Endothelial cell of umbilical vein (primary cell): Measurements from ENCODE around the gene TSEN34.

ENCODE experiments used
- CTCF ChIP-seq, 2 donors: IDR thresholded peaks; 1 replicate in 1 of 2; 2 replicates in 1 of 2; pipeline ENCODE4 v1.5.1; 2011; ENCODE audit warnings: low read length in 2 of 2, mild to moderate bottlenecking in 2 of 2, moderate library complexity in 2 of 2, control low read depth in 1 of 2, inconsistent platforms in 1 of 2, low read depth in 1 of 2; ENCODE audit not compliant: insufficient read depth in 1 of 2; ENCODE audit errors: extremely low read depth in 1 of 2
- POLR2A ChIP-seq: IDR thresholded peaks from 2 replicates; pipeline ENCODE4 v1.6.1; 2012; ENCODE audit warnings: low read depth, mild to moderate bottlenecking, control low read depth, low read length

GRCh38 chr19:54172471-54173358 lies 18.4 kb upstream of the TSEN34 start, which contains the start of gene TMC4:
- TF ChIP-seq POLR2A (no peak), CTCF (IDR thresholded peaks at IDR 0.05; ENCODE audit: extremely low read depth in 1 of 2, insufficient read depth in 1 of 2, low read depth in 1 of 2, low read length in 2 of 2) (no peak)
